NCI-H69 (cell line): ENCODE measurements around the gene AP1G2.

Source experiments
- DNase-seq: peaks from one replicate; lab custom pipeline; 2025; lab: John Stamatoyannopoulos, UW

Gene AP1G2

DNA sequence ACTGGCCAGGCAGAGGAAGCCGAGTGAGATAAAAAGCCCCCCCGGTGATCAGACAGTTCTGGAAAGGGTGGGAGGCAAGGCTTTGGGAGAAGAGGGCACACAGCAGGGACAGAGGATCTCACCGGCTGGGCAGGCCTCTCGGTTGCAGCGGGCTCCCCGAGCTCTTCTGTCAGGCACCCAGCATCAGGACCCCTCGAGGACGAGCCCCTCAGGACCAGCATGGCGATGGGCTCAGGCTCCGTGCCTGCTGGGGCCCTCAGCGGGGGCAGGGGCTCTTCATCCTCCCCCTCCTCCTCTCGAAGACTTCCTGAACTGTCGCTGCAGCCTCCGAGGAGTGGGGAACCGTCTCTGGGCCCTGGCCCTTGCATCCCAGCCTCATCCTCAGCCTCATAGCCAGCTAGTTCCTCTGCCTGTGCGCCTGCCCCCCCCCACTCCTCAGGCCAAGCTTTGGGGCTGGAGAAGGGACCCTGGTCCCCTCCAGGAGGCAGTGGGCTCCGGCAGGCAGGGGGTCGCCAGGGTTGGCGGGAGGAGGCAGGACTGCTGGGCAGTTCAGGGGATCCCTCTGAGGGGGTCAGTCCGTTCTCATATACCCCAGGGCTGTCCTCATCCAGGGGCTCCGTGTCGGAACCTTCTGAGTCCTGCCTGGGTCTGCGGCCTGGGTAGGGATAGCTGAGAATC, 3.4 kb upstream of the AP1G2 start:
- DNase-seq, result no peak

DNA sequence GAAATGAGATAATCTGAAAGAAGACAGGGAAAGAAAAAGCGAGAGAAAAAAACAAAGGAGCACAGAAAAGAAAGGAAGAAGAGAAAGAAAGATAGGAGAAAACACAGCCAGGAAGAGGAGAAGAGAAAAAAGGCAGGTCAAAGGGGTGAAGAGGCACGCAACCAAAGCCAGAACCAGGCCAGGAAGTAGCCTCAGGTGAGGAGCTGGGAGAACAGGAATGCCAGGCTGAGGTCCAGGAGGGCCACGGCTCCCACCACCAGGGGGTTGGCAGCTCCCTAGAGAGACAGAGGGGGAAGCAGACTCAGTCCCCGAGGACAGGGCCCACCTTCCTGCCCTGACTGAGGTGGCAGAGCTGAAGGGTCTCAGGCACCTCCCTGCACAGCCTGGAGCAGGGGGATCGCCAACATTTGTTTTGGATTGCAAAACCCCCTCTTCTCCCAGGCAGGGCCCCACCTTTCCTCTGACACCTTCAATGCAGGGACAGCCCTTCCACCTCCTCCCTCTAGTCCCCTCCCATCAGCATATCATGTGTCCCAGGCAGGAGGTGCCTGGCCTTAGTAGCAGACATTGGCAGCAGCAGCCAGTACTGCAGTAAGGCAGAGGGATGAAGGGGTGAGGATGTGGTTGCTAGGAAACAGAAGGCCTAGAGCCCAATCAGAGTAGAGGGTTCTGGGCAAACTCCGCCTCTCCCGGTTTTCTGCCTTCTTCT, 2.0 kb upstream of the AP1G2 start:
- peak; percentile 58 for DNase-seq

DNA sequence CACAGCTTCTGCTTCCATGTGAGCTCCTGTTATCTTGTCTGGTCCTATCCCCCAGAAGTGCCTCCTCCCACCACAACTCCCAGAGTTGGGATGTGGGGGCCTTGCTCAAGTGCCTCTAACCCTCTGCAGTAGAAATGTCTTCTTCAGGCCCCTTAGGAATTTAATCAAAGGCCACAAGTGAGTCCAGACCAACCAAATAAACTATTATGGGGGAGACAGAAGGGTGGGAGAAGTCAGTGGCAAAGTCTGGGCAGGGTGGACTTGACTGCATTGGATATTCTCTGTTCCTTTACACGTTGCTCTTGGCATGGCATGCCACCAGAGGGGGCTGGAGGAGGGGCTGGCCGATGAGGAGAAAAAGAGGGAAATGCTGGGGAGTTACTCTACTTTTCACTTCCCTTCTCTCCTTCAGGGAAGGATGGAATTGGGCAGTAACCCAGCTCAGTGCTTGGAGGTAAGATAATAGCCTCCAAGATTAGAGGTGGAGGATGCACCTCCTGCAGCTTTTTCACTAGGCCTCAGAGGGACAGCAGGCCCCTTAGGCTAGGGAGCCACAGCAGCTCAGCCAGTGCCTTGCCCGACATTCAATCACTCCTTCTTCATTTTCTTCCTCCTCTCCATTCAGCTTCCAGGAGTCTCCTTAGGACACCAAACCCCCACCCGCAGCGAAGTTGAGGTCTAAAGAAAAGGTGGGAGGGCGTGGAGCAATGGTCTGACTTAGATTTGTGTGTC, 1.2 kb upstream of the AP1G2 start:
- peak; percentile 56 for DNase-seq

DNA sequence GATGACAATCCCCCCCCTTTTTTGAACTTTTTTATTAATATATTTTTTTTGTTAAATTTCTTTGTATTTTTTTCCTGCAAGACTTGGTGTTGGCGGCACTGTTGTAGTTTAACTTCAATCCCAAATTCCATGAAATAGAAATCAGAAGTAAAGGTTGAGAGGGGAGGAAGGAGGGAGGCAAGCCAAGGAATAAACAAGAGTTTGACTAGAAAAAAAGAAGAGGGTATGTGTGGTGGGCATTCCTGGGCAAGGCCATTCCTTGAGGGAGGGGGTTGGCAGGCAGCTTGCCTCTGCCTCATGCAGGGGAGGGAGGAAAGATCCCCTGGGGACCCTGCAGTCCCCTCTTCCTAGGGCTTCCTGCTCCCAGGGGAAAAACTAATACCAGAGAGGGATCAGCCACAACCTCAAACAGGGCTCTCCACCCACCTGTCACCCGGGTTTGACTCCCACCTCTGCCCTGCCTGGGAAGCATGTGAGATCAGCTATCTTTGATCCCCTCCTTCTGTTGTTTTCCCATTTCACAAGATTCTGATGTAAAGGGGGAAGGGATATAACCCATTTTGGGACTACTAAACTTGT, 519 bp upstream of the AP1G2 start:
- DNase-seq, result no peak

DNA sequence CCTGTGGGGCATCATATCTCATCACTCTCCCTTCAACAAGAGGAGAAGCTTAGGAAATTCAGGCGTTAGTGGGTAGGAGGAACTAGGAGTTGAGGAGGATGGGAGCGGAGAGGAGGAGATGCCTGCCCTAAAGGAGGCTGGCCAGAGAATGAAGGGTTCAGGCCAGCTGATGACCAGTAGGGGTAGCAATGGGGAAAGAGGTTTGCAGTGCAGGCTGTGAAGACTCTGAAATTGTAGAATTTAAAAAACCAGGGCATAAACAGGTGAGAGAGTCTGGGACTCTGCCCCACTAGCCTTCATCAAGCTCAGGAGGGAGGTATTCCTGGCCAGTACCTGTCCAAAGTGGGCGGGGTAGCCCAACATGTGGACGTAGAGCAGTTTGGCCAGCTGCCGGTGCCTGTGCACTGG, 809 bp downstream of the AP1G2 start:
- no peak for DNase-seq

DNA sequence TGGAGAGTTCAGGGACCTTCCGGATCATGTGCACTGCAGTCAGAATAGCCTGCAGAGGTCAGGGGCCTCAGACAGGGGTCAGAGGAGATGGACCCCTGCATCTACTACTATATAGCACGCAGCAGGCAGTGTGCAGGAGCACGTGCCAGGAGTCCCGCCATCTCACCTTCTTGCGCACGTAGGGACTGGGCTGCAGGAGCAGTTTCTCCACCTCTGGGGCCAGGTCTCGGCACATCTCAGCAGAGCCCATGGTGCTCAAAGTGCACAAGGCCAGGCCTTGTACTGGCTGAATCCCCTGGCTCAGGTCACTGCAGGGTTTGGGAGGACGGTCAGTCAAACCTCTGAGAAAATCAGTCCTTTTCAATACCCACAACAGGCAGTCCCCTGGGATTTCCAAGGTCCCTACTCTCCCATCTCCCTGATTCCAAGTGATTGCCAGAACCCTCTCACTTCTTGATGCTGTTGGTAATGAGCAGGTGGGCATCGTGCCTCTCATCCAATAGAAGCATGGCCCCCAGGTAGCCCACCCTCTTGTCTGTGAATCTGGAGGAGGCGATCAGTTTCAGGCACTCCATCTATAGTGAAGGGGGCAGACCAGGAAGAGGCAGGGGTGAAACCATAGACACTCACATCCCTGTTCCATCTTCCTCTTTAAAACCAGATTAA, 1.3 kb downstream of the AP1G2 start:
- DNase-seq, result no peak

DNA sequence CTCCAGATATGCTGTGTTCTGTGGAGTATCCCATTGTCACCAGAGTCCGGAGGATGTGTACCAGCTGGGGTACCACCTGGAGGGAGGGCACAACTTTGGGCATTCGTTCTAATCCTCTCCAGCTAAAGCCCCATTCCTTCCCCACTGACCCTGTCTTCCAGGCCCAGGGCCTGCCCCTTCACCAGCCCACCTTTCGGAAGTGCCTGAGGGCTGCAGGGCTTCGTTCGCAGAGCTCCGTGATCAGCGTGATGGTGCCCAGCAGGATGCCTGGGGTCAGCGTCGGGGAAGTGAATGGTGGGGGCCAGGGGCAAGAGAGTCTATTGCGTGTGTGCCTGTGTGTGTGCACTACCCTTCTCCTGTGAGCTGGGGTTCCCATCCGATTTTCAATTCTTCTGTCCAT, 2.0 kb downstream of the AP1G2 start:
- DNase-seq, result no peak

DNA sequence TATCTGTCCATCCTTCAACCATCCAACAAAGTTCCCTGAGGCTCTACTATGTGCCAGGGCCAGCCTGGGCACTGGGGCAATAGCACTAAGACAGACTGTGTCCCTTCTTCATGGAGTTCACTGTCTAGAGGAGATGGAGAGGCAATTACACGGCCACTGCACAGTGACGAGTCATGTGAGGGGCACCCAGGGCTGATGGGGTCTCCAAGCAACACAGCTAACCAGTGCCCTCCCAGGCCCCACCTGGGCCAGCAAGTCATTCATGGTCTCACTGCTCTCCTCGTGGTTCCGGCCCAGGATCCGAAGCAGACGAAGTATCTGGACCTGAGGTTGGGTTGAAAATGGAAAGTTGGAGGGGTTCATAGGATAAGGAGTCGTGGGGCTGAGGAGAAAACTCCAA, 2.7 kb downstream of the AP1G2 start:
- DNase-seq, result no peak

DNA sequence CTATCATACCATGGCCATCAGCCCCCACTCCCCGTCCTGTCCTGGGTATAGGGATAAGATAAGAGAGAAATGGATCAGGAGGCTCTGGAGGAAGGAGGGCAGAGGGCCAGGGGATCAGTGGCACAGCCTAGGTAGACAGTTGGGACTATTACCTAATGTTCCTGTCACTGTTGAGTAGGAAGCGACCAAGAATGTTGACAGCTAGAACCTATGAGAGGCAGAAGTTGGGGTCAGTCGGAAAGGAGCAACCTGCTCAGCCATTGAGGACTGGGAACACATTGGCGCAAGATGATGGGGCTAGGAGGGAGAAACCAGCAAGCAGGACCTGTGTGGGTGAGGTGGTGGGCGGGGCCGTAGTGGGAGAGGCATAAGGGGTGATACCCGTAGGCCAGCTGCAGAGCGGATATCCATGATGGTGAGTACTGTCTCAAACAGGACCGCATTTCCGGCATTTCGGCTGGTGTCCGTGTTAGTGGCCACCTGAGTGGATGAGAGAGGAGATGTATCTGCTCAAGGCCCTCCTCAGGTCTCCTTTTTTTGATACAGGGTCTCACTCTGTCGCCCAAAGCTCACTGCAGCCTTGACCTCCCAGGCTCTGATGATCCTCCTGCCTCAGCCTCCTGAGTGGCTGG, 3.3 kb downstream of the AP1G2 start:
- no peak for DNase-seq

DNA sequence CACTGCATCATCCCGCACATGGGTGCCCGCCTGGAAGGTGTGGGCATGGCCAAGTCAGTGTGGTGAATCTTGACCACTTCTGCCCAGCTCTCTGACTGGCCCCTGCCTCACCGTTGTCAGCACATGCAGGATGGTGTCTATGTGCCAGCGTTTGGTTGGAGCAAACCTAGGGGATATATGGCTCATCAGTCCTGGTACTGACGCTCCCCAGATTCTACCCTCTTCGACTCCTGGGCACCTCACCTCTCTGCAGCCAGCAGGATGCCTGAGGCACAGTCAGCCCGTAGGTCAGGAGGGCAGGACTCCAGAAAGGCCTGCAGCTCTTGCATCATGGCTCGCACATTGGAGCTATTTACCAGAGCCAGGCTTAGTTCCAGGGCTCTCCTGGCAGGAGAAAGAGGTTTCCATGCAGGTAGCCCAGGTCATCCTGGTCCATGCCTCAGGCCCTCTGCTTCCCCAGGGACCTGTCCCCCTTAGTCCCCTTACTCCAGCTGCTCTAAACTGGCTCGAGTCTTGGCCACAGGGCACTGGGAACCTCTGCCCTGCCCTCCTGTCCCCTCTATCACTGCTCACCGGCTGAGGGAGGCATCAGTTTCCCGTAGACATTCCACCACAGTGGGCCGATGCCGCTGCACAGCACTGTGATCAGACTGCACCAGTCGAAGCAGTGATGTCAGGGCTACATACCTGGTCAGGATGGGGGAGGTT, 4.0 kb downstream of the AP1G2 start:
- DNase-seq, result no peak

DNA sequence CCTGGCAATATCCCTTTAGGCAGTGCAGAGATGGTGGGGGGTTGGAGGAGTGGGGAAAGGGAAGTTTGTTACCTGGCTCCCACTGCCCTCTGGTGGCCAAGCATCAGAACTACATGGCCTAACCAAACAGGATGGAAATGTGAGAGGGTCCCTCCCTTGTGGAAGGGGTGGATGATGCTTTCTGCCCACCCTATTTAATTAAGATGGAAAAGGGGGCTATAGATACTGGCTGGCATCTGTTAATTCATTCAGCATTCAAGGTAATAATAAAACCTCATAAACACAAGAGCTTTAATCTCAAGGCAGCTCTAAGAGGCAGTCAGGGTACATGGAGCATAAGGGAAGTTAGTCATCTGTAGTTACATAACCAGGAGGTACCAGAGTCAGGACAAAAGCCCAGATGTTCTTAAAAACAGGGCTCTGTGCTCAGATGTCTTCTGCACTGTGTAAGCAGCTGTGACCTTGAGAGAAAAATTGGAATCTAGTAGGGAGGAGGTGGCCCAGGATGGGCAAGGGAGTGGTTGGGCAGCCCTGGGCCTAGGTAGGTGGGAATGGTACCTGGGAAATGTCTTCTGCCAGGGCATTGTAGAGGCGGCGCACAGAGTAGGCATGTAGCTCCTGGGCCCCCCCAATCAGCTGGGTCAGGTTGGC, 4.6 kb downstream of the AP1G2 start:
- DNase-seq, result peak; percentile 75

DNA sequence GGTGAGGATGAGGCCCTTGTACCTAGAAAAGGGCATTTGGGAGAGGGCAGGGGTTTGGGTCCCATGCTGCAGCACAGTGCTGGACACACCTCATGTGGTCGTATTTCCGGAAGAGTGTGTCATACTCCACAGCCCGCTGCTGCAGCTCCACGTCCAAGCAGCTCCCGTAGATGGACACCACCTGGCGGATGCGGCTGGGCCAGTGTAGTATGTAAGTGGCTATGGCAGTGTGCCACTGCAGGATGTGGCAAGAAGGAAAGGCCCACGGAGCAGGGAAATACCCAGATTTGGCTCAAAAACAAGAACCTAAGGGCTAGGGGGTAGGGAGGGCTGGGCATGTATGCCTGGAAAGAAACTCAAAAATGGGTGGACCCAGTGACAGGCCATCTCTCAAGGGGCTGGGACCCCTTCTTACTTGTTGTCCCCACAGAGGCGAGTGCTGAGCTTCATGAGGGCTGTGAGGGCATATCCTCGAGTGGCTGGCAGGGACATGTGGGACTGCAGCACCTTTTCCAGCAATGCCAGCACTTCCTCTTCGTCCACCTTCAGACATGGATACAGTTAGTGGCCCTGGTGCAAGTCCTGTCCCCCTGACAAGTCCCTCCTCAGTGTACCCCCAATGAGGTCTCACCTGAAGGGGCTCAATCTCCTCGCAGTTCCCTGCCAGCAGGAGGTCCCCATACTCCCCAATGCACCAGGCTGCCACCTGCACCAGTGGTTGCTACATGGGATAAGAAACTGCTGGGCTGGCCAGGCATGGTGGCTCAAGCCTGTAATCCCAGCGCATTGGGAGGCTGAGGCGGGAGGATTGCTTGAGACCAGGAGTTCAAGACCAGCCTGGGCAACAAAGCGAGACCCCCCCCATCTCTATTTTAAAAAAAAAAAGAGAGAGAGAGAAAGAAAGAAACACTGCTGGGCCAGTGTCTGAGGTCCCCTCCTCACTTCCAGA, 5.4 kb downstream of the AP1G2 start:
- DNase-seq, result no peak

DNA sequence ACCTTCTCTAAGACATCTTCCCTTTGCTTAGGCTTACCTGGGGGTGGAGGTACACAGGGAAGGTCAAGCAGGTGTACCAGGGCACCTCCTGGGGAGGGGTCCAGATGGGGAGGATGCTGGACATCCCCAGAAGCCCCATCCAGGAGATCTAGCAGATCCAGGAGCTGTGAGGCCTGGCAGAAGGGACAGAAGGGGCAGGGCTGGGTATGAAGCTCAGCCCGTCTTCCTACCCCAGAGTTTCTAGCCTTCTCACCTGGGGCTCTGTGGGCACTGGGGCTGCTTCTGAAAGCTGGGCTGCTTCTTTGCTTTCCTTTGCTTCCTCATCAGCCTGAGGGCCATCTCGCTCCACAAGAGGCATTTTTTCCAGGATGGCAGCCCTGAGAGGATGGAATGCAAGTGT, 6.3 kb downstream of the AP1G2 start:
- no peak for DNase-seq

DNA sequence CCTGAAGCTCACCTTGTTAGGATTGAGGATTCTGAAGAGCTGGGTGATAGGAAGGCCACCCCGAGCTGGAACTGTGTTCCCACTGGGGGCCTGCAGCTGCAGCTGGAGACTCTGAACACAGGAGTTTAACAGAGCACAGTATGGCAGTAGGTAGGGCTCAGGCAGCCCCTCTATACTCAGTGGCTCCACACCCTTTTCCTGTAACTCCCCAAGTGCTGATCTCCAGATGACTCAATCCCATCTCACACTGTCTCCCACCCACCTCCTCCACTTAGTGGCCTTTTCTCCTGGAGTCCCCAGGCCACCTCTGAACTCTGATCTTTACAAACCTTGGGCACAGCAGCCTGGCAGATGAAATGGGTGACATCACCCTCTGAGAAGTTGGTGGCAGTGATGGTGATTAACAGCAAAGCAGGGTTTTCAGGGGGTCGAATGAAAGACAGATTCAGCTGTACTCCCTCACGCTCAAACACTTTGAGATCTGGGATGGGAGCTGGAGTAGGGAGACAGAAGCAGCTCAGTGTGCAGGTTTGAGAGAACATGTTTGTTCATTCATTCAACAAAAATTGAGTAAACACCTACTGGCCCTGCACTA, 7.6 kb downstream of the AP1G2 start:
- DNase-seq, result no peak

DNA sequence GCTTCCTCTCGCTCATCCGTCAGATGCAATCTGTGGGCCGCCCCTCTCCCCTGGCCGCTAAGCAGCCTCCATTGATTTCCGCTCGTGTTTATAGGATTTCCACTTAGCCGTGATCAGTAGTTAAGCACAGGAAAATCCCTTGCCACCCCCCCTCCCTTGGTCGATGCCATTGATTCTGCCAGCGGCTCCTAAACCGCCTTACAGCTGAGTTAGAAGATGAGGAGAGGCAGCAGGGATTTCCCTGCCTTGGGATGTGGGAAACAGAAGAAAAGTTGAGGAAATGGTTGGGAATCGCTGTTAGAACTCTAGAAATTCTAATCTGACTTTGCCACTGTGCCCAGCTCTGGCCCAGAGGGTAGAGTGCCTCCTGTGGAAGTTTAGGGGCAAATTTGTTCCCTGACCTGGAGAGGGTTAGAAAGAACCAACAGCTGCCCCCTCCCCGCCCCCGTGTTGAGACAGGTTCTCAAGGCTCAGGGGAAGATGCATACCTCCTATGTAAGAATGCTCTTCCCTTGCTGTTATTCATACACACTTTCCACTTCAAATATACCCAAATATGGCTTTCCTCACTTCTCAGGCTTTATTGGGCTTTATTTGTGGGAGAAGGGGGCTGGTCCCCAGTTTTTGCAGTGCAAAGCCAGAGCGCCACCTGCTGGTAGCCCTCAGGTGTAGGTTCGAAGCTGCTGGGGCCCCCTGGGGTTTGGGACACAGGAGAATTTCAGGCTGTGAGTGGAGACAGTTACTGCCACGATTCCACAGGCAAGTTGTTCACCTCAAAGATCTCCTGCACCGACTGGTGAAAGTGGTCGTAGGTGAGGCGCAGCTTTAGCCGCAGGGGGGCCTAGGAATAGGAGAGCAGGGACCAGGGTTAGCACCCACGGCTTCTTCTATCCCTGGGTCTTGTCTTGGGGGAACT, 8.3 kb downstream of the AP1G2 start:
- peak; percentile 80 for DNase-seq

DNA sequence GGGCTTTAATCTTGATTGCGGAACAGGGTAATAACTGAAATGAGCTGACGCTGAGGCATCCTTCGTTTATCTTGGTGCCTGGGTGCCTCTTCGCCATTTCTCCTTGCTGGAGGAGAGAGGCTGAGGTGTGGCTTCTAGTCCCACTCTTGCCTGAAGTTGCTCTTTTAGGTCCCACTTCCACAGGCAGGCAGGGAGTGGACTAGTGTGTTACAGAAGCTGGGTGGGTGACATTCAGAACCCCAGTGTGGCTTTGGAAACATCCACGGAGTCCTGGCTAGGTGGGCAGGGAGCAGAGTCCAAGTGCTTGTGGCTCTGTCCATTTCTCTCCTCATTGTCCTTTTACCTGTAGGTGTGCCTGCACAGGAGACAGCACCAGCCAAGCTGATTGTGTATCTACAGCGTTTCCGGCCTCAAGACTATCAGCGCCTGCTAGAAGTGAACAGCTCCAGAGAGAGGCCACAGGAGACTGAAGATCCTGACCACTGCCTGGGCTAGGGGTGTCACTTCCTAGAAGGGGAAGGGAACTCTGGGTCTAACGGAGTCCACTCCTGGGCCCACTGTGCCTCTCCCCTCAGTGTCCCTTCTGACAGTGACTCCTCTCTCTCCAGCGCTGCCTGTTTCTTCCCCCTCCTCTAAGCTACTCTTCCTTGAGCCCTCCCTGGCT, 9.1 kb downstream of the AP1G2 start:
- no peak for DNase-seq

DNA sequence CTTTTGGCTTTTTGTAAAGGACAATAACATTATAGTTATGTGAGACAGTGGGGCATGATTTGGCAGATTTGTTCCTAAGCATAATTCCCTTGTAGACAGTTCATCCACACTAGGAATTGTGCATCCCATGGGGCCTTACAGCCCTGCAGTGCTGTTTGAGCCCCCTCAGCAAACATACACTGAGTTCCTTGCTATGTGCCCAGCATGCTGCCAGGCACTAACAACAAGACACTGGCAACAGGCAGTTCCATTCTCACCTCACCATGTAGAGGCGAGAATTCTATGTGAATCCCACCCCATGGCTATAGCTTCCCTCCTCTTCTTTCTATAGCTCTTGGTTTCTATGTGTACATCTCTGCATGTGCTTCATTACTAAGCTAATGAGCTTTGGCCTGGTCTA, 9.6 kb downstream of the AP1G2 start:
- DNase-seq, result no peak
